HCT116 (cell line): ENCODE results near the gene CA7. TPM values are rescaled to one million over a fixed set of nuclear protein-coding genes. Genes with fewer than 3 reads are reported as not detected.

Experiments
- ATAC-seq: fragments of 200-7000 bp; cut with Tn5 transposase; 2 replicates; pipeline ENCODE4 v1.9.1; 2020; ENCODE audit warnings: mild to moderate bottlenecking, moderate library complexity
- BruUV-seq: library from RNA; stranded (reverse); fragments of 400-500 nt; replicated peaks from 2 replicates; lab custom pipeline; 2021; lab: Mats Ljungman, UMichigan
- CTCF ChIA-PET: fragments of 300-600 bp; sonication (Branson Sonifier 250); formaldehyde crosslinking; loops from one replicate; lab custom pipeline; 2021; ENCODE audit warnings: antibody characterized with exemption; lab: Charles Lee
- POLR2A ChIA-PET: fragments of 300-600, 350-600 bp; sonication (Branson Sonifier 250); formaldehyde crosslinking; loops from one replicate; lab custom pipeline; 2021; ENCODE audit warnings: antibody characterized with exemption; lab: Charles Lee
- RAD21 ChIA-PET, 2 experiments: fragments of 300-600 bp; sonication (Branson Sonifier 250); formaldehyde crosslinking; loops; one replicate each; lab custom pipeline; 2023; ENCODE audit warnings: low total read pairs in 2 of 2; ENCODE audit not compliant: uncharacterized antibody in 2 of 2, unreplicated experiment in 2 of 2, low non-redundant PET in 1 of 2; lab: Charles Lee
- DNase-seq: peaks from one replicate; pipeline ENCODE4 v3.0.0-alpha.2; 2010; ENCODE audit warnings: low read depth, low spot score
- H2AFZ ChIP-seq: fragments of 200-600 bp; shearing (Covaris generic), sonication (generic); 2 replicates; pipeline ENCODE4 v1.6.1; 2017; ENCODE audit warnings: low read depth, mixed run types, mixed read lengths, antibody characterized with exemption, low read length; ENCODE audit not compliant: poor library complexity, severe bottlenecking
- H3K27ac ChIP-seq: 2 replicates; pipeline ENCODE4 v1.5.1; 2012; ENCODE audit warnings: low read depth, low read length
- H3K27me3 ChIP-seq: fragments of 200-600 bp; sonication (generic); 2 replicates; pipeline ENCODE4 v1.6.1; 2016; ENCODE audit warnings: mixed run types, low read length, mixed read lengths; ENCODE audit not compliant: insufficient read depth
- H3K36me3 ChIP-seq, 2 experiments: fragments of 200-500 bp in 1 of 2; fragments of 200-600 bp in 1 of 2; sonication (Bioruptor generic) in 1 of 2; sonication (generic) in 1 of 2; 2 replicates each; pipeline versions ENCODE4 v1.5.1 to v1.6.1; 2014 to 2016; ENCODE audit warnings: low read length in 2 of 2, inconsistent platforms in 1 of 2, mixed read lengths in 1 of 2, mixed run types in 1 of 2; ENCODE audit not compliant: insufficient read depth in 2 of 2, control insufficient read depth in 1 of 2
- H3K4me1 ChIP-seq, 2 experiments: fragments of 200-600 bp in 1 of 2; sonication (generic) in 1 of 2; 2 replicates each; pipeline versions ENCODE4 v1.5.1 to v1.6.1; 2012 to 2017; ENCODE audit warnings: low read length in 2 of 2, inconsistent platforms in 1 of 2, mild to moderate bottlenecking in 1 of 2, mixed read lengths in 1 of 2, mixed run types in 1 of 2, moderate library complexity in 1 of 2; ENCODE audit not compliant: insufficient read depth in 2 of 2, control insufficient read depth in 1 of 2
- H3K4me2 ChIP-seq: fragments of 200-600 bp; sonication (generic); 2 replicates; pipeline ENCODE4 v1.6.1; 2017; ENCODE audit warnings: mixed run types, low read length, mixed read lengths
- H3K4me3 ChIP-seq, 2 experiments: fragments of 200-600 bp in 1 of 2; sonication (generic) in 1 of 2; replicated peaks in 1 of 2; 2 replicates each; pipeline ENCODE4 v1.5.1; 2011 to 2016; ENCODE audit warnings: low read length in 2 of 2, control low read depth in 1 of 2, low read depth in 1 of 2, mild to moderate bottlenecking in 1 of 2, mixed read lengths in 1 of 2, mixed run types in 1 of 2
- H3K79me2 ChIP-seq: fragments of 200-600 bp; sonication (generic); 2 replicates; pipeline ENCODE4 v1.6.1; 2017; ENCODE audit warnings: mild to moderate bottlenecking, mixed run types, low read length, moderate library complexity, mixed read lengths; ENCODE audit not compliant: insufficient read depth
- H3K9ac ChIP-seq: fragments of 200-600 bp; sonication (generic); 2 replicates; pipeline ENCODE4 v1.6.1; 2016; ENCODE audit warnings: low read length, mixed read lengths
- H3K9me2 ChIP-seq: fragments of 200-600 bp; sonication (generic), shearing (Covaris generic); 2 replicates; pipeline ENCODE4 v1.6.1; 2017; ENCODE audit warnings: mixed run types, mild to moderate bottlenecking, moderate library complexity; ENCODE audit not compliant: insufficient read depth
- H3K9me3 ChIP-seq, 2 experiments: fragments of 200-500 bp in 1 of 2; fragments of 200-600 bp in 1 of 2; sonication (Bioruptor generic) in 1 of 2; sonication (generic) in 1 of 2; 2 replicates each; pipeline ENCODE4 v1.6.1; 2014 to 2017; ENCODE audit warnings: low read length in 2 of 2, mixed read lengths in 2 of 2, inconsistent platforms in 1 of 2, low read depth in 1 of 2, mild to moderate bottlenecking in 1 of 2, mixed run types in 1 of 2, moderate library complexity in 1 of 2; ENCODE audit not compliant: control insufficient read depth in 1 of 2, insufficient read depth in 1 of 2
- H4K20me1 ChIP-seq: fragments of 200-600 bp; sonication (generic), shearing (Covaris generic); 2 replicates; pipeline ENCODE4 v1.6.1; 2017; ENCODE audit warnings: mixed run types, mild to moderate bottlenecking, moderate library complexity; ENCODE audit not compliant: insufficient read depth
- CBX3 ChIP-seq: IDR thresholded peaks from 2 replicates; pipeline ENCODE4 v1.6.1; 2012; ENCODE audit warnings: low read depth
- CEBPB ChIP-seq: IDR thresholded peaks from 2 replicates; pipeline ENCODE4 v1.6.1; 2012; ENCODE audit warnings: low read depth
- EZH2phosphoT487 ChIP-seq: fragments of 200-600 bp; IDR thresholded peaks from 2 replicates; pipeline ENCODE4 v1.6.1; 2018; ENCODE audit warnings: antibody characterized with exemption, borderline replicate concordance
- FOSL1 ChIP-seq: IDR thresholded peaks from 2 replicates; pipeline ENCODE4 v1.6.1; 2012; ENCODE audit warnings: low read depth
- RAD21 ChIP-seq: IDR thresholded peaks from 2 replicates; pipeline ENCODE4 v1.6.1; 2012; ENCODE audit warnings: low read depth, mild to moderate bottlenecking
- TCF7L2 ChIP-seq: IDR thresholded peaks from 2 replicates; pipeline ENCODE4 v1.7.0; 2011; ENCODE audit warnings: borderline replicate concordance, inconsistent platforms; ENCODE audit not compliant: insufficient read depth, insufficient read length; ENCODE audit errors: extremely low read depth
- ZNF274 ChIP-seq: fragments of 200-500 bp; sonication (Bioruptor generic); IDR thresholded peaks from 2 replicates; pipeline ENCODE4 v1.6.1; 2014; ENCODE audit warnings: mild to moderate bottlenecking, low read depth, low read length, inconsistent platforms
- intact Hi-C: fragments of 100-400 bp; cut with micrococcal nuclease; formaldehyde crosslinking; loops from 2 replicates; pipeline ENCODE4 v1.10.0; 2022
- total RNA-seq: library from RNA; stranded (reverse); gene quantifications from one replicate; pipeline ENCODE4 v1.2.1, GENCODE V29; 2021; ENCODE audit not compliant: unreplicated experiment
- TF ChIP-seq, protein P1 (sequence below): IDR thresholded peaks from 2 replicates; pipeline ENCODE4 v1.6.1; 2012
- TF ChIP-seq, protein P2 (sequence below): IDR thresholded peaks from 2 replicates; pipeline ENCODE4 v1.6.1; 2011; ENCODE audit warnings: mild to moderate bottlenecking, low read length, moderate library complexity; ENCODE audit not compliant: insufficient replicate concordance; ENCODE audit errors: extremely low read depth

The CA7 gene
- total RNA-seq, 1 experiment from 2014 or later = not detected

DNA sequence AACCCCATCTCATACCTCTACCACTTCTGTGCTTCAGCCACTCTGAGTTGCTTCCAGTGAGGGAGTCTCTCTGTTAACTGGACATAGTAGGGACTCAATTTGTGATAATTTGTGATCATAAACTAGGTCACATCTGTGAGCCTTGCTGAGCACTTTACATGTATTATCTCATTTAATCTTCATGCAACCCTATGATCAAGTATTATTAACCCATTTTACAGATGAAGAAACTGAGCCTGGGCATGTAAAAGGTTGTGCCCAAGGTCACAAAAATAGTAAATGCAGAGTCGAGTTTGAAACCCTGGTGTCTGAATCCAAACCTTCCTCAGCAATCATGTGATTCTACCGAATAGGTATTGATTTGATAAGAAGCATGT lies 54.7 kb downstream of the CA7 start:
- TF ChIP-seq RAD21 (no peak), FOSL1 (no peak), EZH2phosphoT487 (no peak), ZNF274 (no peak), CEBPB (no peak), CBX3 (no peak), TCF7L2 (no peak)
- TF ChIP-seq, protein P1, sequence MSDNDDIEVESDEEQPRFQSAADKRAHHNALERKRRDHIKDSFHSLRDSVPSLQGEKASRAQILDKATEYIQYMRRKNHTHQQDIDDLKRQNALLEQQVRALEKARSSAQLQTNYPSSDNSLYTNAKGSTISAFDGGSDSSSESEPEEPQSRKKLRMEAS = no peak
- TF ChIP-seq, protein P2, sequence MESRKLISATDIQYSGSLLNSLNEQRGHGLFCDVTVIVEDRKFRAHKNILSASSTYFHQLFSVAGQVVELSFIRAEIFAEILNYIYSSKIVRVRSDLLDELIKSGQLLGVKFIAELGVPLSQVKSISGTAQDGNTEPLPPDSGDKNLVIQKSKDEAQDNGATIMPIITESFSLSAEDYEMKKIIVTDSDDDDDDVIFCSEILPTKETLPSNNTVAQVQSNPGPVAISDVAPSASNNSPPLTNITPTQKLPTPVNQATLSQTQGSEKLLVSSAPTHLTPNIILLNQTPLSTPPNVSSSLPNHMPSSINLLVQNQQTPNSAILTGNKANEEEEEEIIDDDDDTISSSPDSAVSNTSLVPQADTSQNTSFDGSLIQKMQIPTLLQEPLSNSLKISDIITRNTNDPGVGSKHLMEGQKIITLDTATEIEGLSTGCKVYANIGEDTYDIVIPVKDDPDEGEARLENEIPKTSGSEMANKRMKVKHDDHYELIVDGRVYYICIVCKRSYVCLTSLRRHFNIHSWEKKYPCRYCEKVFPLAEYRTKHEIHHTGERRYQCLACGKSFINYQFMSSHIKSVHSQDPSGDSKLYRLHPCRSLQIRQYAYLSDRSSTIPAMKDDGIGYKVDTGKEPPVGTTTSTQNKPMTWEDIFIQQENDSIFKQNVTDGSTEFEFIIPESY = no peak
- Histone ChIP-seq H2AFZ (no peak overlapping the region), H3K27me3 (no peaks in the 10 kb centered on the region), H4K20me1 (no peaks in the 10 kb centered on the region), H3K9ac (no peak overlapping the region), H3K4me2 (no peak overlapping the region), H3K4me3 (no peak overlapping the region), H3K27ac (no peak overlapping the region), H3K4me1 (peaks cover 7 to 12% of the 10 kb centered on the region in 2 experiments; a peak in 3 of 4 replicates), H3K79me2 (no peaks in the 10 kb centered on the region), H3K9me3 (no peaks in the 10 kb centered on the region), H3K36me3 (no peaks in the 10 kb centered on the region), H3K9me2 (no peaks in the 10 kb centered on the region)
- ChIA-PET CTCF (no interaction called here), RAD21 (no interaction called here), POLR2A (no interaction called here)
- ATAC-seq (no peak), DNase-seq (no peak)
- no TSS peak for BruUV-seq
- intact Hi-C loops = loop anchor here (5.0 to 10.0 kb wide), 2 partner anchors 53 to 206 kb away; partner anchors contain the start of gene PHAF1
